Activated T-cell treated with anti-CD3 and anti-CD28 coated beads for 4 hours (primary cell): ENCODE results near the gene ATP1A4.
"Not testable (repeated sequence)": the region's sequence is repeated elsewhere in the genome, so short reads cannot be mapped to it uniquely, and the experiment has no call there.

Source experiments
- DNase-seq: peaks from one replicate; pipeline ENCODE4 v3.0.0-alpha.2; 2020

The ATP1A4 gene

GRCh38 chr1:160124705-160125478 lies 26.5 kb upstream of the ATP1A4 start:
- no peak for DNase-seq

- DNase-seq: no peak
These were observed 25.7 kb upstream of the ATP1A4 start for GRCh38 chr1:160125746-160126145.

GRCh38 chr1:160126342-160126741 lies 25.1 kb upstream of the ATP1A4 start:
- not testable (repeated sequence) for DNase-seq

GRCh38 chr1:160127381-160127780 lies 24.0 kb upstream of the ATP1A4 start:
- no peak for DNase-seq

GRCh38 chr1:160127865-160128523 lies 23.4 kb upstream of the ATP1A4 start:
- DNase-seq: no peak

DNA sequence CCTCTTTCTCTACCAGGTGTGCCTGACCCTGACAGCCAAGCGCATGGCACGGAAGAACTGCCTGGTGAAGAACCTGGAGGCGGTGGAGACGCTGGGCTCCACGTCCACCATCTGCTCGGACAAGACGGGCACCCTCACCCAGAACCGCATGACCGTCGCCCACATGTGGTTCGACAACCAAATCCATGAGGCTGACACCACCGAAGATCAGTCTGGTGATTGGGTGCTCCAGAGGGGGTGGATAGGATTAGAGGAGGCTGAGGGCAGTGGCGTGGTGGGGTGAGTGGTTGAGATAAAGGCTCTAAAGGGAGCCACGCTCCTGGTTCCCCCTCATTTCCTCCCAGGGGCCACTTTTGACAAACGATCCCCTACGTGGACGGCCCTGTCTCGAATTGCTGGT lies 22.8 kb upstream of the ATP1A4 start:
- DNase-seq: no peak

DNA sequence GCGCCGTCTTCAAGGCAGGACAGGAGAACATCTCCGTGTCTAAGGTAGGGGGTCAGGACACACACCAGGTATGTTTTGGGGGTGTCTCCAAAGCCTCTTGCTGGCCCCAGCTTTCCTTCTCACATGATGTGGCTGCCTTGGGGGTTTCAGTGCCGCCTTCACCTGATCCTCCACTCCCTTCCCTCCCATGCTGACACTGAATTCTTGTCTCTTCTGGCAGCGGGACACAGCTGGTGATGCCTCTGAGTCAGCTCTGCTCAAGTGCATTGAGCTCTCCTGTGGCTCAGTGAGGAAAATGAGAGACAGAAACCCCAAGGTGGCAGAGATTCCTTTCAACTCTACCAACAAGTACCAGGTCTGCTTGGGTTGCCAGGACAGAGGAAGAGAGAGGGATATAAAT lies 22.4 kb upstream of the ATP1A4 start:
- DNase-seq: no peak

GRCh38 chr1:160129558-160129957 lies 21.8 kb upstream of the ATP1A4 start:
- DNase-seq: no peak

- no peak for DNase-seq
These were observed 21.4 kb upstream of the ATP1A4 start for GRCh38 chr1:160129966-160130365.

- DNase-seq: no peak
These were observed 20.9 kb upstream of the ATP1A4 start for GRCh38 chr1:160130486-160130885.

GRCh38 chr1:160130939-160131338 lies 20.5 kb upstream of the ATP1A4 start:
- no peak for DNase-seq

DNA sequence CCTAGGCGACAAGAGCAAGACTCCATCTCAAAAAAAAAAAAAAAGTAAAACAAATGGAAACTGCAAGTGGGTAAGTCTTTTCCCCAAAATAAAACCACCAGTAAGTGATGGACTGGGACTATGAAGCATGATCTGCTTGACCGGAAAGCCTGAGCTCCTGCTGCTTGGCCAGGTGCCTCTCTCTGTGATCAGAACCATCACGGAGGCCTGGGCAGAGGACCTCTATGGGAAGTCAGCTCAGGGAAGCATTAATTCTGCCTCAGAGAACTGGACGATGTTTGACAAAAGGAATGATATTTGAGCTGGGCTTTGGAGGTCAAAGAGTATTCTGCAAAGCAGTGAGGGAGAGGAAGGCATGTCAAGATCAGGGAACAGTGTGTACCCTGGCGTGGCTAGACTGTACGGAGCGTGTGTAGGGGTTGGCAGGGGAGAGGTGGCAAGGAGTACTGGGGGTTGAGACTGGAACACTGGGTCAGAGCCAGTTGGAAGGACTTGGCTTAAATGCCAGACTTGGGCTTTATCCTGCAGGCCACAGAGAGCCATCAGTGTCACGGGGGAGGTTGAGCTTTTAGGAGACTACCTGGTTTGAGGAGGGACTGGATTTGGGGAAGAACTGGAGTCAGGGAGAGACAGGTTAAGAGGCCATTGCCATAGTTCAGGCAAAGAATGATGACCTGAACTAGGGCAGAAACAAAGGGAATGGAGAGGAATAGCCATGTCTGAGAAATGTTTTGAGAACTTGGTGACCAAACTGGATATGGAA lies 19.4 kb upstream of the ATP1A4 start:
- no peak for DNase-seq

DNA sequence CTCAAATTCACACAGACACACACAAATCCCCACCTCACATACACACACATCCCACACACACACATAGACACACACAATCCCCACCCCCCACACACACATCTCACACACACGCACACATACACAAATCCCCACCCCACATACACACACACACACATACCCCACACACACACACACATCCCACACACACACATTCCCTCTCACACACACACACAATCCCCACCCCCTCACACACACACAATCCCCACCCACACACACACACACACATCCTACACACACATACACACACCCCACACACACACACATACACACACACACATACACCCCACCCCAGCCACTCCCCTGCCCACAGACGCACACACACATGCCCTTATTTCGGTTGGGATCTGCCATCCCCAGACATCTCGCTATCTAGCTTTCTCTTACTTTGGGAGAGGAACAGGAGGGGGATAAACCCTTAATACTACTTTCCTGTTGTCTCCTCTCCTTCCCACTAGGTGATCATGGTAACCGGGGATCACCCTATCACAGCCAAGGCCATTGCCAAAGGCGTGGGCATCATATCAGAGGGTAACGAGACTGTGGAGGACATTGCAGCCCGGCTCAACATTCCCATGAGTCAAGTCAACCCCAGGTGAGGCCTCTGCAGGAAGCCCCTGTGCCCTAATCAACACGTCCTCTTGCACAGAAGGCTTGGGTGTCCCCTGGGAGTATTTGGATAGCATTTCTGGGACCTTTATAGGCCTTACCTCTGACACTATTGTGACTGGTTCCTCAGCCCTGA lies 17.2 kb upstream of the ATP1A4 start:
- no peak for DNase-seq

- DNase-seq: no peak
These were observed 16.4 kb upstream of the ATP1A4 start for GRCh38 chr1:160134791-160135572.

GRCh38 chr1:160136121-160136925 lies 15.1 kb upstream of the ATP1A4 start:
- DNase-seq: no peak

- no peak for DNase-seq
These were observed 14.5 kb upstream of the ATP1A4 start for GRCh38 chr1:160136926-160137200.

DNA sequence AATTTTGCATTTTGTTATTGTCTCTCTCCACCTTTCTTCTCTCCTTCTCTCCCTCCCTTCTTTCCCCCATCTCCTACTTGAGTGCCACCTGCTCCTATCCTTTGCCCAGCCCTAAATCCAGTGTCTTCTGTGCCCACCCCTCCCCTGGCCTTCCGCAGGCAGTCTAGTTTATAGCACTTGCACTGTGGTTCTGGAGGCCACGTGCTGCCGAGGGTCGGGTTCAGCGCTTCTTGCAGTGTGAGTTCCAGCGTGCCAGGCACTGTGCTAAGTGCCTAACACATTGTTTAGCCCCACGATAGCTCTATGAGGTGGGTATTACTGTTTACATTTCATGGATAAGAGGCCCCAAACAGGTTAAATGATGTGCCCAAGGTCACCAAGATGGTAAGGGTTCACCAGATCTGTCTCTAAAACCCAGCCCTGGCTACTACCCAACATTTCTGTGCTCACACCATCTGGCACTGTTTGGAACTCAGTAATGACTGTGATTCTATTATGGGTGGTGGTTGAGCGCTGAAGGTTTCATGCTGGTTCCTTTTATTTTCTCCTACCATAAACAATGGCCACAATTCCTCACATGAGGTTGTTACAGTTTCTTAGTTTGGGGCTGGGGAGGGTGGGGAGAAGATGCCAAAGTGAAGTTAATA lies 14.1 kb upstream of the ATP1A4 start:
- no peak for DNase-seq

DNA sequence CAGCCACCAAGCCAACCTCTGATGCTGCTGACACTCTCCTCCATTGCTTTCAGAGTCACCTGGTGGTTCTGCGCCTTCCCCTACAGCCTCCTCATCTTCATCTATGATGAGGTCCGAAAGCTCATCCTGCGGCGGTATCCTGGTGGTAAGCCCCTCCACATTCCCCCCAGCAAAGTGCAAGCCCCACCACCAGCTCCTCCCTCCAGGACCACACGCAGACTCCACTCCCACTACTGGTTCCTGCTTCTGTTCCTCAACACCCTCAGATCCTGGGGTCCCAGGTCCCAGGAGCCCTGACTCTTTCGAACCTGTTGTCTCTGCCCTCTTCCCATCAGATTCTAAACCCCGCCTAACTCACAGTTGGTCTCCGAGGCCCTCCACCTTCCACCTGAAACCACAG lies 11.6 kb upstream of the ATP1A4 start:
- DNase-seq: no peak

DNA sequence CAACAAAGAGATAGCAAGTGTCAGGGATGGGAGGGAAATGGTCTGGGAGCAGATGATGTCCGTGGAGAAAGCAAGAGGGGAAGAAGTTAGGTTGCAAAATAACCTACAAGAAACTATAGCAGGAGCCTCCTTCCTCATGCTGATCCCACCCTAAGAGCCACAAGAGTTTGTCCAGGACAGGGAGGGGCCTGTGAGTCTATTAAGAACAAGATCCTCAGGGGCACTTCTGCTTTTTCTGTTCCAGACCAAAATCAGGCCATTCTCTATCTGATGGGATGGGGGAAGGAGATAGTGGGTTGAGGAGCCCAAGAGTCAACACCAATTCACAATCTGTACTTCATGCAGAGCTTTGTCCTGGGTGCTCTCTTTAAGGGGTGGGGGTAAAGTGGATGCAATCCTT lies 7.7 kb upstream of the ATP1A4 start:
- no peak for DNase-seq

DNA sequence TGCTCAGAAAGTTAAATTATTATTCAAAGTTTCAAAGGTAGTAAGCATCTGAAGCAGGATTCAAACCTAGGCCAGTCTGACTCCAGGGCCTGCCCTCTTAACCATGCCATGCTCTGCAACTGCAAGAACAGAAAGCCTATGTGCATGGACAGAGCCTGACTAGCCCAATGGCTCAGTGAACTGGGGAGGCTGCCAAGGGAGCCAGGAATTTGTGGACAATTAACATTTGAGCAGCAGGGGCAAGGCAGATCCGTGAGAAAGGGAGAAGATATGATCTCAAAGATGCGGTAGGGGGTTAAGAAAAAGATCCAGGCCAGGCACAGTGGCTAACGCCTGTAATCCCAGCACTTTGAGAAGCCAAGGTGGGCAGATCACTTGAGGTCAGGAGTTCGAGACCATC lies 6.5 kb upstream of the ATP1A4 start:
- DNase-seq: no peak

GRCh38 chr1:160146107-160146506 lies 5.3 kb upstream of the ATP1A4 start:
- DNase-seq: no peak
